GM19099 (cell line): ENCODE data around the gene PROS1.
A peak's percentile ranks its signal among the peaks of the same experiment; 100 is the strongest.

Experiments
- POLR2A ChIP-seq: IDR thresholded peaks from 3 replicates; pipeline ENCODE4 v1.6.1; 2011; ENCODE audit warnings: low read depth; ENCODE audit not compliant: insufficient read length; ENCODE audit errors: extremely low read depth

PROS1 gene

DNA sequence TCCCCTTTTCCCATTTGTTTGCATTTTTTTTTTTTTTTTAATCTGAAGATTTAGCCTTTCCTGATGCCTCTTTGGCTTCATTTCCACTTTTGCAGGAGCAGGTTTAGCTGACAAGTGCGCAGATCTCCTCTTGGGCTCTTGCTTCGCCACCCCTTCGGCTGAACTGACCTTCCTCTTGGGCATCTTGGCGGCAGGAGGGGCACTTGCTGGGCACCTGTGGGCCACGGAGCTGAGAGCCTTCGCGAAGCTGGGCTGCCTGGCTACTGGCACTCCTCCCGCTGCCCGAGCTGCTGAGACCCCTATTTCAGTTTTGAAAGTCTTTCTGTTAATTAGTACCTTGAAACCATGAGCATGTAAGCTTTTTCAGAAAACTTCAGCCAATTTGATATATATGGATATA, 15.1 kb upstream of the PROS1 start:
- no peak for TF ChIP-seq POLR2A

DNA sequence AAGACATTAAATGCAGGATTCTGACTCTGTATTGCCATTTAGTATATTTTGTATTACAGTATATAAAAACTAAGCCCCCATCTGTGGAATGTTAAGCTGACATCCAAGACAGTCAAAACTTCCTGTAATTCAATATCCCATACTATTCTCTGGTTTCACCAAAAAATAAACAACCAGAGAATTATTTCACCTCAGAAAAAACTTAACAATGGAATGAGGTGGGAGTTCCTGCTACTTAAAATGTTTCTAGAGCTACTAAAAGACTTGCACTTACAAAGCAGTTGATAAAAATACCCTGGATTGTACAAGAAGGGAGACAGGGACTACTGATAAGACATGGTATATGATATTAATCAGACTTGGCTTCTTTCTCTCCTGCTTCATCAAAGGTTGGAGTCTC, 14.6 kb upstream of the PROS1 start:
- no peak for TF ChIP-seq POLR2A

DNA sequence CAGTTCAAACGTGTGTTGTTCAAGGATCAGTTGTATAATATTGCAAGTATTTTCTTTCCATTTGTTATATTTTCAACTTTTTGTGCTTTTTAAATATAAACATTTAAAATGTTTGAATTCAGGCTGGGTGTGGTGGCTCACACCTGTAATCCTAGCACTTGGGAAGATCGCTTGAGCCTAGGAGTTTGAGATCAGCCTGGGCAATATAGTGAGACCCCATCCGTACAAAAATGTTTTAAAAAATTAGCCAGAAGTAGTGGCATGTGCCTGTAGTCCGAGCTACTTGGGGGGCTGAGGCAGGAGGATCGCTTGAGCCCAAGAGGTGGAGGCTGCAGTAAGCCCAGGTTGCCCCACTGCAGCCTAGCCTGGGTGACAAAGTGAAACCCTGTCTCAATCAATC, 10.9 kb upstream of the PROS1 start:
- no peak for TF ChIP-seq POLR2A

DNA sequence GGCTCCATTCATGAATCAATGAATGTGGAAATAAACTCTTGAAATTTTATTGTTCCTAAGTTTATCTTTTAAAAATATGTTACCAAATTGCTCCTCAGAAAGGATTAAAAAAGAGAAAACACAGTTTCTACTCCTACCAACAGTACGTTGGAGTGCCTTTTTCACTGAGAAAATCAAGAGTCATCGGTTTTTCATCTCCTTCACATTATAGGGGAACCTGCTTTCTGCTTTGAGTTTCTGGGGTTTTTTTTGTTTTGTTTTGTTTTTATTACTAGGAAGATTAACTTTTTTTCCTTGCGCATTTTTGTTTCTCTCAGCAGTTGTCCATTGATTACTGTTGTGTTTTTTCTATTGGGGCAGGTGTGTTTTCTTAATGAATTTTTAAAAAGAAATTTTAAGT, 9.7 kb upstream of the PROS1 start:
- no peak for TF ChIP-seq POLR2A

DNA sequence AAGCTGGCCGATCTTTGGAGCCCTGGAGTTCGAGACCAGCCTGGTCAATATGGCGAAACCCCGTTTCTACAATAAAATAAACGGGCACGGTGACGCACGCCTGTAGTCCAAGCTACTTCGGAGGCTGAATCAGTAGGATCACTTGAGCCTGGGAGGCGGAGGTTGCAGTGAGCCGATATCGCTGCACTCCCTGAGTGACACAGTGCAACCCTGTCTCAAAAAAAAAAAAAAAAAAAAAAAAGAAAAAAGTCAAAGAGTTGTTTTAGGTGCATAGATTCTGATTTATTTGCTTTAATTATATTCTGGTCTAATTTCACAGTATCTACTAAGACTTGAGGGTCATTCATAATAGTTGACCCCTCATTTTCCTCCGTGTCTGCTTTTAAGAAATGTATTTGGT, 8.0 kb upstream of the PROS1 start:
- no peak for TF ChIP-seq POLR2A

DNA sequence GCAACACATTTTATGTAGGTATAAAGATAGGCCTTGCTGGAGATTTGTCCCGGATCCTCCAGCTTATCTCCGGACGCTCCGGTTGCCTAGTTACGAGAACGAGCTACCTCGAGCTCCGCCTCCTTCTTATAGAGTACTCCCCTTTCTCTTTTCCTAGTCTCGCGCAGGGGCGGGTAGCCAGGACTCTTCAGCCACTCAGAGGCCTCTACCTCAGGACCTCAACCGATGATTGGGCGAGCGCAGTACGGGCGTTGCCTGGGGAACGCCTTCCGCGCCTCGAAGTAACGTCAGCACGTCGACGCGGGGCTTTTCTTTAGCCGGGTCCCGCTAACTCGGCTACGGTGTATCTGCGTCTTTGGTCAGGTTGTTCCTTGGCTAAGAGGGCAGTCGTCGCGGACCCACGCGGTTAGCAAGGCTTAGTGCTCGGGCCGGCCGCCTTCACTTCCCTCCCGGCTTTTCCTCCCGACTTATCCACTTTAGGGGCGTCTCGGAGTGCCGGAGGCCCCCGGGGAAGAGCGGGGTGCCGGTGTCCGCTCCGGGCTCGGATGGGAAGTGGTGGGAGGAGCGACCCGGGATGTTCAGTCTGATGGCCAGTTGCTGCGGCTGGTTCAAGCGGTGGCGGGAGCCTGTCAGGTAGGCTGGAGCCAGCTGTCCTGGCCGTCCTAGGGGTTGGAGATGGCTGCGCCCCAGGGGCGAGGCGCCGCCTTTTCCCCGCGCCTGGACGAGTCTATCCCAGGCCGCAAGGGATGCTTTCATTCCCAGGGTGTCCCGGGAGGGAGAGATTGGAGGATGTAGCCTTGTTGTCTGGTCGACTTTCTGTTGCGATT, 6.4 kb upstream of the PROS1 start, which contains the start of gene ARL13B:
Gene ARL13B, plus strand, starts transcription at position 306 of the 827 bp plus-strand sequence. Its CDS starts 269 bp downstream, at position 575.
- TF ChIP-seq POLR2A: peak; percentile 81

DNA sequence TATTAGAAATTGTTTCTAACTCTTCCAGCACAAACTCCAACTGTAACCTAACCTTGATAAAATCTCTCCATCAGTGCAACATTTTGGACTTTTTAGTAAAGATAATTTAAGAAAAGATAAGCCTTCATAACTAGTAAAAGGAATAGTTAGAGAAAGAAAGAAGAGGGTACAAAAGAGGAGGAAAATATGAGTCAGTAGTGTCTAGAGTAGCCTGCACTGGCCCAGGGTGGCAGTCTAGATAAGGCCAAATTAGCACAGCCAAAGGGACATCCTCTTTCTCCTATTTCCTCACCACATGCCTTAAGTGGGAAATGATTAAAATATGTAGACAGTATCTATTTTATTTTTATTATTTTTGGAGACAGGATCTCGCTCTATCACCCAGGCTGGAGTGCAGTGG, 3.7 kb downstream of the PROS1 start:
- no peak for TF ChIP-seq POLR2A

DNA sequence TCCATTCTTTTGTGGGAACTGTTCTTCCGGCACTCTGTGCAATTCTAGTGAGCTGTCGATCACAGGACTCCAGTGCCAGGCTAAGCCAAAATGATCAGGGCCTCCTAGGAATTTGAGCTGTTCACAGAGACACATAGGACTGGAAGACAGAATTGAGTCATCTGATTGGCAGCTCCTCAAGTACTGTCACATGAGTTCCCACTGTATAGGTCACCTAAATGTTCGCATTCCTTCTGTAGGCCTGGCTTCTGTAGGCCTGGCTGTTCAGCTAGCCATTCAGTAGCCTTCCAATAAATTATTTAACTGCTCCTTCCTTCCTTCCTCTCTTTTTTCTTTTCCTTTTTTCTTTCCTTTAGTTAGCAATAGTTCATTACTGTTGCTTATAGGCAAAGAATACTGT, 4.3 kb downstream of the PROS1 start:
- TF ChIP-seq POLR2A: no peak

DNA sequence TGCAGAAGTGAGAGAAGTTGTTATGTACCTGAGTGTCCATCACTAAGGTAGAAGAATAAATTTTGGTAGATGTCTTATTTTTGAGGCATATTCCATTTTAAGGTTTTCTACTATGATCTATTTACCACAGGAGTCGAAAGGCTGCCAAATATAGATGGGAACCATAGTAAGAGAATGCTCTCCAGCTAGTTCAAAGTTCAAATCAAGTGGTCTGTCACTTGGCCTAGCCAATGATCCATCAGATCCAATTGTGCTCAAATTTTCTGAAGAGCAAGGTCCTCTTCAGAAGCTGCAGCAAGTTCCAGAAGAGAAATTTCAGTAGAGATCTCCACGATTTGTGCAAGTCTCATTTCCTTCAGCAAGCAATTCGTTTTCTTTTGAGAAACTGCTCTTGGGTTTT, 10.9 kb downstream of the PROS1 start:
- TF ChIP-seq POLR2A: no peak

DNA sequence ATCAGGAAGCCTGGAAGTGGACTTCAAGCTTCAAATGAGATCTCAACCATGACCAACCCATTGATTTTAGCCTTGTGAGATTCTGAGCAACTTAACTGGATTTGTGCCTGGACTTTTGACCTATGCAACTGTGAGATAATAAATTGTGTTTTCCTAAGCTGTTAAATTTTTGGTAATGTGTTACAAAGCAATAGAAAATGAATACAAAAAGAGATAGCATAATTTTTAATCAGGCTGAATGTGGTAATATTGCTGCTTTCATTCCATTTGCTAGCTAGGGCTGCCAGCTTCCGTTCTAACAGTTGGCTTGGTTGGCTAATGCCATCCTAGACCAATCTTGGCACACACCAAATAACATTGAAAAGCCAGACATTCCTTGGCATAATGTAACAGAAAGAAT, 12.2 kb downstream of the PROS1 start:
- no peak for TF ChIP-seq POLR2A

DNA sequence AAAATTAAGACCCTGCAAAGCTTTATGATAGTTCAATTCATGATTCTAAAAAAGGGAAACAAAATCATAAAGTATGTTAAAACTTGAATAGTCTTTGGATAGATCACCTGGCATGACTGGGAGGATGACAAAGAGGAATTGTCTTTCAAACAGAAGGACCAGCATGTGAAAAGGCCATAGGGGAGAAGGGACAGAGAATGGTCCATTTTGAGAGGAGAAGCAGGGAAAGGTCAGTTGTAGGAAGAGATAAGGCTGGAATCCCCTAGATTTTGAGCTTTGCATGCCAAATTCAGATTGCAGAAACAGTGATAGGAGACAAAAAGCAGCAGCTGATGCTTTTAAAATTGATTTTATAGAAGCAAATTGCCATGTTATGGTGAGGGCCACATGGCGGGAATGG, 12.7 kb downstream of the PROS1 start:
- TF ChIP-seq POLR2A: no peak

DNA sequence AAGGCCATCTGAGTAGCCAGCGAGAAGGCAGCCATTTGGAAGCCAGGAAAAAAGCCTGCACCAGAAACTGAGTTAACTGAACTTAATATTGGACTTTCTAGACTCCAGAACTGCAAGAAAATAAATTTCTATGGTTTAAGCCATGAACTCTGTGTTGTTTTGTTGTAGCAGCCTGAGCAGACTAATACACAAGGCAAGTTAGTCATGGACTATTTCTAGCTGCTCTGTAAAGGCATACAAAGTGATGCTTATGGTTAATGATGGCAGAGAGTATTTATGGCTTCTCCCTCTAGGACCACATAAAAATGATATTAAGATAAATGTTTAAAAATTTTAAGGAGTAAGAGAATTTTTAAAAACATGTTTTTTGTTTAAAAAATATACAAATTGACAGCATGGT, 37.1 kb downstream of the PROS1 start:
- TF ChIP-seq POLR2A: no peak

DNA sequence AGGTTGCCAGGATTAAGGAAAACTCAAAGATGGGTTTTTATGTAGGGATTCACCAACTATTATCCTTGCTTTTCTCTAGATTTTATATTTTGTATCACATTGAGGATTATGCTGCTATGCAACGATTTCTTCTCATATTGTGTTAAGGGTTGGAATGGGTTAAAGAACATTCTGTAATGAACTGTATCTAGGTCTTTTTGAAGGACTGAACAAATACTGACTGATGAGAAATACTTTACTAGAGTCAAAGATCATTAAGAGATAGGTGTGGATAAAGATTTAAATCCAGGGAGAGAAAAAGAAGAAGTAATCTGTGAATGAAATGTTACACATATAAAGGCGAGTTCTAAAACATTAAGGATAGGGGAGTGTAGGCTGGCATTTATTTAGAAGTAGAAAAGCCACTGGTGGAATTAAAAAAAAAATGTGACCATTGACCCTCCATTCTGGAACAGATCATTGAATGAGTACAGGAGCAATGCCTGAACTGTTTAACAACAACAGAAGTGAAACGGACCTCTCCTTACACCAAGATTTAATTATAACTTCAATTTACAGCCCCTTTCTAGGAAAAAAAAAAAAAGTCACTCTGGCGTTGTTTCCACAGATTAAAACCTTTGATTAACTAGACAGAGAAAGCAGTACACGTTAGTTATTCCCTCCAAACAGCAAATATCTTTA, 39.2 kb downstream of the PROS1 start:
- TF ChIP-seq POLR2A: no peak

DNA sequence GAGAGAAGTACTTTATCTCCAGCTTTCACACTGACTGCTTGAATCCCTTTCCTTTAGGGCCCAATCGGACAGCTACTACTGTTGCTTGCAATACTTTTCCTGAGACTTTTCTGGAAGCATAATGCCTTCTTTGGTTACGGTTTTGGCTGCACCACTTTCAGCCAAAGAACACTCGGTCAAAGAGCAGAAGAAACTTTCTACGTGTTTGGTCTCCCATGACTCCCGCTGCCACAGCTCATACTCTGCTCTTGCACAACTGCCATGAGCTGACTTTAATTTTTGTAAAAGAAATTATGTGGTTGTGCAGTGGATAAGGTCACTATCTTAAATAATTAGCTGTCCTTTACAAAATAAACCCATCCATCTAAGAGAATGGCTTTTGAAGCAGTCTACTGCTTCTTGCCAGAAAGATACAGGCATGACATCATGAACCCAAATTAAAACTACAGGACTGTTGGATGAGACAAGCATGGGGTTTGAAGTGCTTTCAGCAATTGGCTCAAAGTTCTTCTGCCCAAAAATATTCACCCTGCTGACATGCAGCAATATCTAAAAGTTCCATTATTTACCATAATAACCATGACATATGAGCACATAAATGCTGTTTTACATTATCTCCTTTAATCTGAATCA, 42.0 kb downstream of the PROS1 start:
- no peak for TF ChIP-seq POLR2A

DNA sequence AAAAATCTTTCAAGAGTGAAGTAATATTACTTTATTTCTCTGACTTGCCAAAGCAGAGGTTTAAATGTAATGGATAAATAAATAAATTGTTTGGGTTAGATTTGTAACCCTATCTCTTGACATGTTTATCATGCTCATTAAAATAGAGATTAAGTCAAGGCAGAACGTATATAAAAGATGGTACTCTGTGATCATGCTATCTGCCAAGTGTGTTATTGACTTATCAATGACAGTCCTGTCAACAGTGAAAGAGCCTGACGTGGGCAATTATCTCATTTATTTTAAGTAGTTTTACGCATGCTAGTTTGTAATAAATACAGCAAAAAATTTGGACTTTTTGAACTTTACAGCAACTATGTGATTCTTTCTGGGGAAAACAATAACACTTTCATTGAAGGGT, 43.7 kb downstream of the PROS1 start:
- TF ChIP-seq POLR2A: no peak

DNA sequence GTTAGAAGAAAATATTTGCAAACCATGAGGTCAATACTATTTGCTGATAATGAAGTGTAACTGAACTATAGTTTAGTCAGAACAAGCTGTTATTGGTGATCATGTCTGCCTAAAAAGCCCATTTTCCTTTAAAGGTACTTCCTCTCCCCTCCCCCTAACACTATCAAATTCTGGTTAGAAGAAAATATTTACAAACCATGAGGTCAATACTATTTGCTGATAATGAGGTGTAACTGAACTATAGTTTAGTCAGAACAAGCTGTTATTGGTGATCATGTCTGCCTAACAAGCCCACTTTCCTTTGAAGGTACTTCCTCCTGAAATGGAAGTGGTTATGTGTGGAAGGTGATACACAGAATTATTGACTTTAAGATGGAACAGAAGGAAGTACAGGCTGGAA, 46.9 kb downstream of the PROS1 start:
- no peak for TF ChIP-seq POLR2A
